HepG2 (cell line): ENCODE measurements around the gene RAB29. TPM values are rescaled to one million over a fixed set of nuclear protein-coding genes. Genes with fewer than 3 reads are reported as not detected.

Experiments used
- ARNTL ChIP-seq: sonication (generic); formaldehyde crosslinking; IDR thresholded peaks from 2 replicates; pipeline ENCODE4 v1.4.0; 2020; ENCODE audit warnings: mild to moderate bottlenecking, missing genetic modification reagents
- ATF7 ChIP-seq, 2 experiments: fragments of 450-650 bp in 1 of 2; sonication (generic) in 1 of 2; formaldehyde crosslinking in 1 of 2; IDR thresholded peaks; 2 replicates each; pipeline versions ENCODE4 v1.4.0 to v1.6.1; 2016 to 2020; ENCODE audit warnings: antibody characterized with exemption in 1 of 2, mild to moderate bottlenecking in 1 of 2, missing genetic modification reagents in 1 of 2
- NFKBIZ ChIP-seq: IDR thresholded peaks from 2 replicates; pipeline ENCODE4 v1.6.1; 2018; ENCODE audit warnings: missing genetic modification reagents, missing compliant biosample characterization
- RARA ChIP-seq: IDR thresholded peaks from 2 replicates; pipeline ENCODE4 v1.6.1; 2016; ENCODE audit warnings: missing genetic modification reagents, missing compliant biosample characterization
- ZNF546 ChIP-seq: sonication (generic); formaldehyde crosslinking; conservative IDR thresholded peaks from 2 replicates; pipeline ENCODE4 v1.8.1; 2023; ENCODE audit warnings: mild to moderate bottlenecking, missing genetic modification reagents
- polyA plus RNA-seq, 8 experiments: library from polyadenylated mRNA; depleted of rRNA in 3 of 8; stranded (reverse) in 7 of 8; unstranded in 1 of 8; fragments of >200 nt; fragmentation: Illumina TruSeq in 4 of 8; extraction: Trizol in 4 of 8; gene quantifications; 2 replicates each; pipeline versions ENCODE4 v1.2.1 to v1.2.3, GENCODE V29; 2011 to 2016; ENCODE audit warnings: low read depth in 4 of 8, missing spikeins in 1 of 8, mixed read lengths in 1 of 8; ENCODE audit not compliant: insufficient read depth in 1 of 8
- total RNA-seq, 5 experiments: library from RNA; depleted of rRNA; stranded (reverse); fragments of >200 nt; fragmentation: Illumina TruSeq; extraction: Trizol; gene quantifications; 2 replicates each; pipeline ENCODE4 v1.2.3, GENCODE V29; 2016; ENCODE audit warnings: low read depth in 1 of 5
- TF ChIP-seq, protein P1 (sequence below), 2 experiments: sonication (generic) in 1 of 2; formaldehyde crosslinking in 1 of 2; IDR thresholded peaks; 2 replicates each; pipeline versions ENCODE4 v1.4.0 to v1.6.1; 2018 to 2020; ENCODE audit warnings: missing genetic modification reagents in 2 of 2, borderline replicate concordance in 1 of 2, low read depth in 1 of 2, mild to moderate bottlenecking in 1 of 2, missing biosample characterization in 1 of 2
- TF ChIP-seq, protein P2 (sequence below): sonication (generic); formaldehyde crosslinking; IDR thresholded peaks from 2 replicates; pipeline ENCODE4 v1.4.0; 2020; ENCODE audit warnings: low read depth, missing genetic modification reagents
- TF ChIP-seq, protein P3 (sequence below): IDR thresholded peaks from 2 replicates; pipeline ENCODE4 v1.6.1; 2016; ENCODE audit warnings: mild to moderate bottlenecking
- TF ChIP-seq, protein P4 (sequence below), 2 experiments: sonication (generic) in 1 of 2; formaldehyde crosslinking in 1 of 2; IDR thresholded peaks; 2 replicates each; pipeline versions ENCODE4 v1.5.1 to v1.6.1; 2011 to 2020; ENCODE audit warnings: borderline replicate concordance in 1 of 2, low read depth in 1 of 2, low read length in 1 of 2, mild to moderate bottlenecking in 1 of 2, missing genetic modification reagents in 1 of 2, moderate library complexity in 1 of 2
- TF ChIP-seq, protein P5 (sequence below): sonication (generic); formaldehyde crosslinking; IDR thresholded peaks from 2 replicates; pipeline ENCODE4 v1.4.0; 2020; ENCODE audit warnings: missing genetic modification reagents, borderline replicate concordance

Gene RAB29
- total and polyA plus RNA-seq, 2 of the 13 experiments (the other 11 are each of a cell fraction or from before 2014, with no cell fraction given): 8.7 to 10.1 TPM

DNA sequence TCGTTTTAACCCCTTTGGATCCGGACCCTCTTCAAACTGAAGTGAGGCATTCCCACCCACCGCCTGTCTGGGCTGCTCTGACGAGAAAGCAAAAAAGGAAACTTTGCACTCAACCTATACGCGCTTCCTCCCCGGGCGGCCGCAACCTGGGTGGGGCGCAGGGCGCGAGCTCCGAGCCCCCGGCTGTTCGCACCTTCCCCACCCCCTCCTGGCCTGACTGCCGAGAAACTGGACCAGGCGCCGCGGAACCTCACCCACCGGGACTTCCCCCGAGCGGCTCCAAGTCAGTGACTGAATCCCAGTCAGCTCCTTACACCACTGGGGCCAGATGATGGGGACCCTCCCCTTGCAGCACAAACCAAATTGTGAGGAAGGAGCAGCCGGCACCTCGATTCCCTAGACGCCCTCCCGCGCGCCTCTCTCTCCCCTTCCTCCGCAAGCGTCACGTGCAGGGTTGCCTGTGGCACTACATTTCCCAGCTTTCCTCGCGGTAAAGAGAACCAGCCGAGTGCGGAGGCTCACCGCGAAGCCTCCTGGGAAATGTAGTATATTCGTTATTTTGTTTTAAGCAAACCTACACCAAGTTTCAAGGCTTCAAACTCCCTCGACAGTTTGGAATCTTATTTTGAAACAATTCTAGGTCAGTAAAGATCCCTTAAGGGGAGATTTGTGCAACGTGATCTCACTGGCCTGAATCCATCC, at the start of gene RAB29 (continued):
- peak; percentile 25; the same call in 1 of the 2 replicates for TF ChIP-seq ARNTL
- TF ChIP-seq ATF7 (IDR thresholded peaks at IDR 0.05): no peak
- TF ChIP-seq ATF7 (CRISPR knock-in tag; IDR thresholded peaks at IDR 0.05): 0 out of 2 replicates have a peak, but pooled peaks have one; percentile 6
- TF ChIP-seq, protein P1, sequence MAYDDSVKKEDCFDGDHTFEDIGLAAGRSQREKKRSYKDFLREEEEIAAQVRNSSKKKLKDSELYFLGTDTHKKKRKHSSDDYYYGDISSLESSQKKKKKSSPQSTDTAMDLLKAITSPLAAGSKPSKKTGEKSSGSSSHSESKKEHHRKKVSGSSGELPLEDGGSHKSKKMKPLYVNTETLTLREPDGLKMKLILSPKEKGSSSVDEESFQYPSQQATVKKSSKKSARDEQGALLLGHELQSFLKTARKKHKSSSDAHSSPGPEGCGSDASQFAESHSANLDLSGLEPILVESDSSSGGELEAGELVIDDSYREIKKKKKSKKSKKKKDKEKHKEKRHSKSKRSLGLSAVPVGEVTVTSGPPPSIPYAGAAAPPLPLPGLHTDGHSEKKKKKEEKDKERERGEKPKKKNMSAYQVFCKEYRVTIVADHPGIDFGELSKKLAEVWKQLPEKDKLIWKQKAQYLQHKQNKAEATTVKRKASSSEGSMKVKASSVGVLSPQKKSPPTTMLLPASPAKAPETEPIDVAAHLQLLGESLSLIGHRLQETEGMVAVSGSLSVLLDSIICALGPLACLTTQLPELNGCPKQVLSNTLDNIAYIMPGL (CRISPR knock-in tag; IDR thresholded peaks at IDR 0.05; ENCODE audit: borderline replicate concordance in 1 of 2, low read depth in 1 of 2): peak in 1 of 2 experiments; percentile 50; a peak in 1 of 4 replicates
- TF ChIP-seq, protein P2, sequence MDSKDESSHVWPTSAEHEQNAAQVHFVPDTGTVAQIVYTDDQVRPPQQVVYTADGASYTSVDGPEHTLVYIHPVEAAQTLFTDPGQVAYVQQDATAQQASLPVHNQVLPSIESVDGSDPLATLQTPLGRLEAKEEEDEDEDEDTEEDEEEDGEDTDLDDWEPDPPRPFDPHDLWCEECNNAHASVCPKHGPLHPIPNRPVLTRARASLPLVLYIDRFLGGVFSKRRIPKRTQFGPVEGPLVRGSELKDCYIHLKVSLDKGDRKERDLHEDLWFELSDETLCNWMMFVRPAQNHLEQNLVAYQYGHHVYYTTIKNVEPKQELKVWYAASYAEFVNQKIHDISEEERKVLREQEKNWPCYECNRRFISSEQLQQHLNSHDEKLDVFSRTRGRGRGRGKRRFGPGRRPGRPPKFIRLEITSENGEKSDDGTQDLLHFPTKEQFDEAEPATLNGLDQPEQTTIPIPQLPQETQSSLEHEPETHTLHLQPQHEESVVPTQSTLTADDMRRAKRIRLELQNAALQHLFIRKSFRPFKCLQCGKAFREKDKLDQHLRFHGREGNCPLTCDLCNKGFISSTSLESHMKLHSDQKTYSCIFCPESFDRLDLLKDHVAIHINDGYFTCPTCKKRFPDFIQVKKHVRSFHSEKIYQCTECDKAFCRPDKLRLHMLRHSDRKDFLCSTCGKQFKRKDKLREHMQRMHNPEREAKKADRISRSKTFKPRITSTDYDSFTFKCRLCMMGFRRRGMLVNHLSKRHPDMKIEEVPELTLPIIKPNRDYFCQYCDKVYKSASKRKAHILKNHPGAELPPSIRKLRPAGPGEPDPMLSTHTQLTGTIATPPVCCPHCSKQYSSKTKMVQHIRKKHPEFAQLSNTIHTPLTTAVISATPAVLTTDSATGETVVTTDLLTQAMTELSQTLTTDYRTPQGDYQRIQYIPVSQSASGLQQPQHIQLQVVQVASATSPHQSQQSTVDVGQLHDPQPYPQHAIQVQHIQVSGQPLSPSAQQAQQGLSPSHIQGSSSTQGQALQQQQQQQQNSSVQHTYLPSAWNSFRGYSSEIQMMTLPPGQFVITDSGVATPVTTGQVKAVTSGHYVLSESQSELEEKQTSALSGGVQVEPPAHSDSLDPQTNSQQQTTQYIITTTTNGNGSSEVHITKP (CRISPR knock-in tag): peak; percentile 64; the same call in 1 of the 2 replicates
- TF ChIP-seq NFKBIZ: no peak
- no peak for TF ChIP-seq RARA (CRISPR knock-in tag)
- TF ChIP-seq, protein P3, sequence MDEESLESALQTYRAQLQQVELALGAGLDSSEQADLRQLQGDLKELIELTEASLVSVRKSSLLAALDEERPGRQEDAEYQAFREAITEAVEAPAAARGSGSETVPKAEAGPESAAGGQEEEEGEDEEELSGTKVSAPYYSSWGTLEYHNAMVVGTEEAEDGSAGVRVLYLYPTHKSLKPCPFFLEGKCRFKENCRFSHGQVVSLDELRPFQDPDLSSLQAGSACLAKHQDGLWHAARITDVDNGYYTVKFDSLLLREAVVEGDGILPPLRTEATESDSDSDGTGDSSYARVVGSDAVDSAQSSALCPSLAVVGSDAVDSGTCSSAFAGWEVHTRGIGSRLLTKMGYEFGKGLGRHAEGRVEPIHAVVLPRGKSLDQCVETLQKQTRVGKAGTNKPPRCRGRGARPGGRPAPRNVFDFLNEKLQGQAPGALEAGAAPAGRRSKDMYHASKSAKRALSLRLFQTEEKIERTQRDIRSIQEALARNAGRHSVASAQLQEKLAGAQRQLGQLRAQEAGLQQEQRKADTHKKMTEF (CRISPR knock-in tag): peak; percentile 34; the same call in 1 of the 2 replicates
- no peak for TF ChIP-seq ZNF546 (CRISPR knock-in tag)
- TF ChIP-seq, protein P4, sequence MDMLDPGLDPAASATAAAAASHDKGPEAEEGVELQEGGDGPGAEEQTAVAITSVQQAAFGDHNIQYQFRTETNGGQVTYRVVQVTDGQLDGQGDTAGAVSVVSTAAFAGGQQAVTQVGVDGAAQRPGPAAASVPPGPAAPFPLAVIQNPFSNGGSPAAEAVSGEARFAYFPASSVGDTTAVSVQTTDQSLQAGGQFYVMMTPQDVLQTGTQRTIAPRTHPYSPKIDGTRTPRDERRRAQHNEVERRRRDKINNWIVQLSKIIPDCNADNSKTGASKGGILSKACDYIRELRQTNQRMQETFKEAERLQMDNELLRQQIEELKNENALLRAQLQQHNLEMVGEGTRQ (IDR thresholded peaks at IDR 0.05; ENCODE audit: low read depth, low read length): peak; percentile 87
- TF ChIP-seq, protein P4 (CRISPR knock-in tag; IDR thresholded peaks at IDR 0.05; ENCODE audit: borderline replicate concordance): peak; percentile 93; the same call in 1 of the 2 replicates
- TF ChIP-seq, protein P5, sequence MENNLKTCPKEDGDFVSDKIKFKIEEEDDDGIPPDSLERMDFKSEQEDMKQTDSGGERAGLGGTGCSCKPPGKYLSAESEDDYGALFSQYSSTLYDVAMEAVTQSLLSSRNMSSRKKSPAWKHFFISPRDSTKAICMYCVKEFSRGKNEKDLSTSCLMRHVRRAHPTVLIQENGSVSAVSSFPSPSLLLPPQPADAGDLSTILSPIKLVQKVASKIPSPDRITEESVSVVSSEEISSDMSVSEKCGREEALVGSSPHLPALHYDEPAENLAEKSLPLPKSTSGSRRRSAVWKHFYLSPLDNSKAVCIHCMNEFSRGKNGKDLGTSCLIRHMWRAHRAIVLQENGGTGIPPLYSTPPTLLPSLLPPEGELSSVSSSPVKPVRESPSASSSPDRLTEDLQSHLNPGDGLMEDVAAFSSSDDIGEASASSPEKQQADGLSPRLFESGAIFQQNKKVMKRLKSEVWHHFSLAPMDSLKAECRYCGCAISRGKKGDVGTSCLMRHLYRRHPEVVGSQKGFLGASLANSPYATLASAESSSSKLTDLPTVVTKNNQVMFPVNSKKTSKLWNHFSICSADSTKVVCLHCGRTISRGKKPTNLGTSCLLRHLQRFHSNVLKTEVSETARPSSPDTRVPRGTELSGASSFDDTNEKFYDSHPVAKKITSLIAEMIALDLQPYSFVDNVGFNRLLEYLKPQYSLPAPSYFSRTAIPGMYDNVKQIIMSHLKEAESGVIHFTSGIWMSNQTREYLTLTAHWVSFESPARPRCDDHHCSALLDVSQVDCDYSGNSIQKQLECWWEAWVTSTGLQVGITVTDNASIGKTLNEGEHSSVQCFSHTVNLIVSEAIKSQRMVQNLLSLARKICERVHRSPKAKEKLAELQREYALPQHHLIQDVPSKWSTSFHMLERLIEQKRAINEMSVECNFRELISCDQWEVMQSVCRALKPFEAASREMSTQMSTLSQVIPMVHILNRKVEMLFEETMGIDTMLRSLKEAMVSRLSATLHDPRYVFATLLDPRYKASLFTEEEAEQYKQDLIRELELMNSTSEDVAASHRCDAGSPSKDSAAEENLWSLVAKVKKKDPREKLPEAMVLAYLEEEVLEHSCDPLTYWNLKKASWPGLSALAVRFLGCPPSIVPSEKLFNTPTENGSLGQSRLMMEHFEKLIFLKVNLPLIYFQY: no peak
